OCI-LY3 (cell line): Measurements from ENCODE around the gene TBXA2R.

Experiments
- H2AFZ ChIP-seq: fragments of 200-600, 300-600 bp; shearing (Covaris generic); 2 replicates; pipeline ENCODE4 v1.6.0; 2014; ENCODE audit warnings: antibody characterized with exemption, low read depth, low read length
- H3K27ac ChIP-seq: fragments of 200-600, 300-600 bp; sonication (generic); 2 replicates; pipeline ENCODE4 v1.5.1; 2014; ENCODE audit warnings: mild to moderate bottlenecking, low read length, moderate library complexity, mixed read lengths
- H3K27me3 ChIP-seq: fragments of 200-600, 300-600 bp; sonication (generic); 2 replicates; pipeline ENCODE4 v1.6.1; 2014; ENCODE audit warnings: low read depth, low read length, mixed read lengths
- H3K36me3 ChIP-seq: fragments of 200-600, 300-600 bp; sonication (generic); replicated peaks from 2 replicates; pipeline ENCODE3; 2014; ENCODE audit warnings: low read depth, low read length, mixed read lengths
- H3K4me1 ChIP-seq: fragments of 300-600, 200-600 bp; sonication (generic); 2 replicates; pipeline ENCODE4 v1.6.1; 2014; ENCODE audit warnings: low read length, mixed read lengths
- H3K4me2 ChIP-seq: fragments of 200-600, 300-600 bp; sonication (generic); 2 replicates; pipeline ENCODE4 v1.6.1; 2014; ENCODE audit warnings: low read length, mixed read lengths
- H3K4me3 ChIP-seq: fragments of 300-600, 200-600 bp; sonication (generic); 2 replicates; pipeline ENCODE4 v1.5.1; 2014; ENCODE audit warnings: antibody characterized with exemption, mild to moderate bottlenecking, low read length, moderate library complexity
- H3K79me2 ChIP-seq: fragments of 300-600, 200-600 bp; shearing (Covaris generic); 2 replicates; pipeline ENCODE4 v1.6.1; 2014; ENCODE audit warnings: mild to moderate bottlenecking, low read length, mixed read lengths
- H3K9ac ChIP-seq: fragments of 300-600, 200-600 bp; shearing (Covaris generic); 2 replicates; pipeline ENCODE4 v1.6.0; 2014; ENCODE audit warnings: mild to moderate bottlenecking, low read length, moderate library complexity
- H3K9me3 ChIP-seq: fragments of 200-600, 300-600 bp; shearing (Covaris generic); 2 replicates; pipeline ENCODE4 v1.6.1; 2014; ENCODE audit warnings: low read length, mixed read lengths; ENCODE audit not compliant: insufficient read depth
- H4K20me1 ChIP-seq: fragments of 200-600, 300-600 bp; sonication (generic); 2 replicates; pipeline ENCODE4 v1.6.1; 2016; ENCODE audit warnings: low read length, mixed read lengths; ENCODE audit not compliant: insufficient read depth
- CTCF ChIP-seq: fragments of 200-600, 300-600 bp; sonication (generic); IDR thresholded peaks from 2 replicates; pipeline ENCODE4 v1.5.1; 2014; ENCODE audit warnings: antibody characterized with exemption, low read length, low read depth
- EZH2phosphoT487 ChIP-seq: fragments of 200-600 bp; shearing (Covaris generic); IDR thresholded peaks from 2 replicates; pipeline ENCODE4 v1.6.1; 2018; ENCODE audit warnings: antibody characterized with exemption, mixed run types, low read depth

TBXA2R gene

GRCh38 chr19:3642296-3642695 is 35.6 kb upstream of the TBXA2R start:
- TF ChIP-seq EZH2phosphoT487 = no peak
- TF ChIP-seq CTCF = no peak
- H3K4me2 ChIP-seq = no peak overlapping the region
- H4K20me1 ChIP-seq = no peaks in the 10 kb centered on the region; the same call in 1 of the 2 replicates
- no peak overlapping the region for H3K9ac ChIP-seq
- H3K27me3 ChIP-seq = no peaks in the 10 kb centered on the region
- H3K79me2 ChIP-seq = no peaks in the 10 kb centered on the region
- H3K36me3 ChIP-seq = peaks cover 18% of the 10 kb centered on the region
- no peak overlapping the region for H3K27ac ChIP-seq
- H3K4me3 ChIP-seq = no peak overlapping the region
- no peak overlapping the region for H2AFZ ChIP-seq
- H3K9me3 ChIP-seq = no peaks in the 10 kb centered on the region
- H3K4me1 ChIP-seq = no peaks in the 10 kb centered on the region

- H3K9ac ChIP-seq = no peak overlapping the region
- H2AFZ ChIP-seq = no peak overlapping the region
- no peaks in the 10 kb centered on the region for H3K4me1 ChIP-seq
- no peak overlapping the region for H3K4me3 ChIP-seq
- no peak overlapping the region for H3K4me2 ChIP-seq
- H3K27ac ChIP-seq = no peak overlapping the region
- no peaks in the 10 kb centered on the region; the same call in 1 of the 2 replicates for H4K20me1 ChIP-seq
- no peaks in the 10 kb centered on the region for H3K79me2 ChIP-seq
- no peaks in the 10 kb centered on the region for H3K9me3 ChIP-seq
- peaks cover 18% of the 10 kb centered on the region for H3K36me3 ChIP-seq
- H3K27me3 ChIP-seq = no peaks in the 10 kb centered on the region
- TF ChIP-seq CTCF (no peak), EZH2phosphoT487 (no peak)
Measured at GRCh38 chr19:3641515-3642269, 35.0 kb upstream of the TBXA2R start.

GRCh38 chr19:3639479-3639878 is 32.8 kb upstream of the TBXA2R start:
- H3K27me3 ChIP-seq = no peaks in the 10 kb centered on the region
- H4K20me1 ChIP-seq = no peaks in the 10 kb centered on the region; the same call in 1 of the 2 replicates
- no peak overlapping the region for H3K4me3 ChIP-seq
- H3K9me3 ChIP-seq = no peaks in the 10 kb centered on the region
- H3K27ac ChIP-seq = no peak overlapping the region
- H3K79me2 ChIP-seq = no peaks in the 10 kb centered on the region
- no peak overlapping the region for H3K4me2 ChIP-seq
- TF ChIP-seq EZH2phosphoT487 (no peak), CTCF (no peak)
- no peaks in the 10 kb centered on the region for H3K4me1 ChIP-seq
- no peak overlapping the region for H2AFZ ChIP-seq
- no peak overlapping the region for H3K9ac ChIP-seq
- H3K36me3 ChIP-seq = peaks cover 12% of the 10 kb centered on the region

- TF ChIP-seq CTCF (no peak), EZH2phosphoT487 (no peak)
- Histone ChIP-seq H3K4me3 (no peak overlapping the region), H3K27me3 (no peaks in the 10 kb centered on the region), H4K20me1 (no peaks in the 10 kb centered on the region; the same call in 1 of the 2 replicates), H3K79me2 (no peaks in the 10 kb centered on the region), H3K4me1 (no peaks in the 10 kb centered on the region), H3K27ac (no peak overlapping the region), H3K36me3 (peaks cover 12% of the 10 kb centered on the region), H2AFZ (no peak overlapping the region), H3K9ac (no peak overlapping the region), H3K9me3 (no peaks in the 10 kb centered on the region), H3K4me2 (no peak overlapping the region)
Measured at GRCh38 chr19:3638208-3639193, 31.8 kb upstream of the TBXA2R start.
